HEK293 (cell line): ENCODE results near the gene C18orf32.

Experiments used
- CTCF ChIA-PET: fragments of 350-600 bp; formaldehyde crosslinking; extraction: SDS; loops from one replicate; lab custom pipeline; 2021; ENCODE audit warnings: antibody characterized with exemption; lab: Yijun Ruan, JAX
- POLR2A ChIA-PET: fragments of 300-600 bp; formaldehyde crosslinking; extraction: SDS; loops from one replicate; lab custom pipeline; 2020; ENCODE audit warnings: antibody characterized with exemption, inconsistent platforms; lab: Yijun Ruan, JAX
- H3K27ac ChIP-seq: fragments of 200-500 bp; sonication (Bioruptor generic); 2 replicates; pipeline ENCODE4 v1.5.1; 2014; ENCODE audit warnings: low read depth, low read length, control low read depth, inconsistent platforms; ENCODE audit errors: extremely low read depth
- H3K36me3 ChIP-seq, 2 experiments: fragments of 200-500 bp in 1 of 2; sonication (Bioruptor generic) in 1 of 2; 1 replicate in 1 of 2; 2 replicates in 1 of 2; pipeline ENCODE4 v1.5.1; 2014 to 2017; ENCODE audit warnings: inconsistent platforms in 2 of 2, low read length in 2 of 2; ENCODE audit not compliant: control insufficient read depth in 2 of 2, insufficient read depth in 1 of 2
- H3K4me1 ChIP-seq: fragments of 200-500 bp; sonication (Bioruptor generic); 2 replicates; pipeline ENCODE4 v1.5.1; 2014; ENCODE audit warnings: mild to moderate bottlenecking, low read length, inconsistent platforms; ENCODE audit not compliant: control insufficient read depth, insufficient read depth
- H3K4me3 ChIP-seq: 2 replicates; pipeline ENCODE4 v1.5.1; 2011; ENCODE audit warnings: low read depth, mild to moderate bottlenecking, control low read depth, low read length, moderate library complexity
- H3K9me3 ChIP-seq: fragments of 200-500 bp; sonication (Bioruptor generic); 2 replicates; pipeline ENCODE4 v1.5.1; 2014; ENCODE audit warnings: low read depth, low read length, inconsistent platforms; ENCODE audit not compliant: control insufficient read depth, insufficient read depth
- BCL11B ChIP-seq: fragments of 450-650 bp; formaldehyde crosslinking; IDR thresholded peaks from 2 replicates; pipeline ENCODE4 v1.5.1; 2016; ENCODE audit warnings: low read depth, missing biosample characterization, missing genetic modification characterization
- HOXD13 ChIP-seq: sonication (generic); formaldehyde crosslinking; IDR thresholded peaks from 2 replicates; pipeline ENCODE4 v1.8.0; 2022; ENCODE audit warnings: missing genetic modification reagents, borderline replicate concordance
- RBAK ChIP-seq: fragments of 450-650 bp; formaldehyde crosslinking; IDR thresholded peaks from 2 replicates; pipeline ENCODE4 v1.5.1; 2016; ENCODE audit warnings: missing biosample characterization, missing genetic modification characterization
- SETDB1 ChIP-seq: IDR thresholded peaks from one replicate; pipeline ENCODE4 v1.6.1; 2017; ENCODE audit warnings: mild to moderate bottlenecking, low read length, moderate library complexity, mixed read lengths; ENCODE audit not compliant: insufficient read length
- SP7 ChIP-seq: fragments of 450-650 bp; formaldehyde crosslinking; IDR thresholded peaks from 2 replicates; pipeline ENCODE4 v1.5.1; 2016; ENCODE audit warnings: missing biosample characterization, missing genetic modification characterization
- ZBTB20 ChIP-seq: fragments of 450-650 bp; formaldehyde crosslinking; IDR thresholded peaks from 2 replicates; pipeline ENCODE4 v1.5.1; 2016; ENCODE audit warnings: missing biosample characterization, missing genetic modification characterization
- ZBTB44 ChIP-seq: fragments of 450-650 bp; IDR thresholded peaks from 2 replicates; pipeline ENCODE4 v1.5.1; 2018; ENCODE audit warnings: missing biosample characterization, mild to moderate bottlenecking, missing genetic modification characterization
- ZFP37 ChIP-seq: fragments of 450-650 bp; formaldehyde crosslinking; IDR thresholded peaks from 2 replicates; pipeline ENCODE4 v1.5.1; 2016; ENCODE audit warnings: missing biosample characterization, missing genetic modification characterization
- ZNF138 ChIP-seq: fragments of 450-650 bp; formaldehyde crosslinking; IDR thresholded peaks from 2 replicates; pipeline ENCODE4 v1.5.1; 2016; ENCODE audit warnings: missing biosample characterization, missing genetic modification characterization, borderline replicate concordance
- ZNF140 ChIP-seq: fragments of 450-650 bp; formaldehyde crosslinking; IDR thresholded peaks from 2 replicates; pipeline ENCODE4 v1.5.1; 2016; ENCODE audit warnings: missing biosample characterization, missing genetic modification characterization
- ZNF19 ChIP-seq: fragments of 450-650 bp; formaldehyde crosslinking; IDR thresholded peaks from 2 replicates; pipeline ENCODE4; 2016; ENCODE audit warnings: missing biosample characterization, missing genetic modification characterization, low read depth
- ZNF202 ChIP-seq: fragments of 450-650 bp; formaldehyde crosslinking; IDR thresholded peaks from 2 replicates; pipeline ENCODE4 v1.5.1; 2016; ENCODE audit warnings: missing biosample characterization, missing genetic modification characterization, borderline replicate concordance
- ZNF214 ChIP-seq: fragments of 450-650 bp; formaldehyde crosslinking; IDR thresholded peaks from 2 replicates; pipeline ENCODE4 v1.5.1; 2017; ENCODE audit warnings: missing biosample characterization, mild to moderate bottlenecking, missing genetic modification characterization, borderline replicate concordance
- ZNF239 ChIP-seq: fragments of 450-650 bp; formaldehyde crosslinking; IDR thresholded peaks from 2 replicates; pipeline ENCODE4 v1.5.1; 2016; ENCODE audit warnings: missing biosample characterization, missing genetic modification characterization
- ZNF266 ChIP-seq: fragments of 450-650 bp; formaldehyde crosslinking; IDR thresholded peaks from 2 replicates; pipeline ENCODE4 v1.5.1; 2016; ENCODE audit warnings: missing biosample characterization, missing genetic modification characterization, low read depth
- ZNF292 ChIP-seq: fragments of 450-650 bp; formaldehyde crosslinking; IDR thresholded peaks from 2 replicates; pipeline ENCODE4 v1.5.1; 2016; ENCODE audit warnings: low read depth, missing biosample characterization, missing genetic modification characterization, borderline replicate concordance
- ZNF391 ChIP-seq: fragments of 450-650 bp; formaldehyde crosslinking; IDR thresholded peaks from 2 replicates; pipeline ENCODE4 v1.5.1; 2016; ENCODE audit warnings: low read depth, missing biosample characterization, missing genetic modification characterization, borderline replicate concordance
- ZNF394 ChIP-seq: fragments of 450-650 bp; formaldehyde crosslinking; IDR thresholded peaks from 2 replicates; pipeline ENCODE4 v1.5.1; 2016; ENCODE audit warnings: missing biosample characterization, missing genetic modification characterization, mild to moderate bottlenecking, moderate library complexity, borderline replicate concordance
- ZNF404 ChIP-seq: fragments of 450-650 bp; formaldehyde crosslinking; IDR thresholded peaks from 2 replicates; pipeline ENCODE4 v1.5.1; 2017; ENCODE audit warnings: missing biosample characterization, missing genetic modification characterization
- ZNF555 ChIP-seq: fragments of 450-650 bp; formaldehyde crosslinking; conservative IDR thresholded peaks from 2 replicates; pipeline ENCODE4 v1.5.1; 2017; ENCODE audit warnings: missing biosample characterization, mild to moderate bottlenecking, missing genetic modification characterization, inconsistent platforms
- ZNF558 ChIP-seq: fragments of 450-650 bp; formaldehyde crosslinking; IDR thresholded peaks from 2 replicates; pipeline ENCODE4 v1.5.1; 2016; ENCODE audit warnings: missing biosample characterization, missing genetic modification characterization
- ZNF560 ChIP-seq: fragments of 450-650 bp; formaldehyde crosslinking; IDR thresholded peaks from 2 replicates; pipeline ENCODE4 v1.5.1; 2017; ENCODE audit warnings: missing biosample characterization, missing genetic modification characterization, borderline replicate concordance
- ZNF623 ChIP-seq: fragments of 450-650 bp; formaldehyde crosslinking; IDR thresholded peaks from 2 replicates; pipeline ENCODE4 v1.5.1; 2016; ENCODE audit warnings: missing biosample characterization, missing genetic modification characterization
- ZNF629 ChIP-seq: fragments of 450-650 bp; formaldehyde crosslinking; IDR thresholded peaks from 2 replicates; pipeline ENCODE4 v1.5.1; 2017; ENCODE audit warnings: missing biosample characterization, missing genetic modification characterization
- ZNF660 ChIP-seq: fragments of 450-650 bp; IDR thresholded peaks from 2 replicates; pipeline ENCODE4 v1.5.1; 2018; ENCODE audit warnings: missing biosample characterization, mild to moderate bottlenecking, missing genetic modification characterization
- ZNF664 ChIP-seq: fragments of 450-650 bp; formaldehyde crosslinking; IDR thresholded peaks from 2 replicates; pipeline ENCODE4 v1.5.1; 2016; ENCODE audit warnings: missing biosample characterization, missing genetic modification characterization
- ZNF791 ChIP-seq: fragments of 450-650 bp; formaldehyde crosslinking; IDR thresholded peaks from 2 replicates; pipeline ENCODE4 v1.5.1; 2016; ENCODE audit warnings: missing biosample characterization, missing genetic modification characterization
- TF ChIP-seq, protein P1 (sequence below): fragments of 450-650 bp; formaldehyde crosslinking; IDR thresholded peaks from 2 replicates; pipeline ENCODE4 v1.5.1; 2016; ENCODE audit warnings: missing biosample characterization, missing genetic modification characterization
- TF ChIP-seq, protein P2 (sequence below): fragments of 450-650 bp; formaldehyde crosslinking; IDR thresholded peaks from 2 replicates; pipeline ENCODE4 v1.5.1; 2016; ENCODE audit warnings: missing biosample characterization, missing genetic modification characterization, borderline replicate concordance
- TF ChIP-seq, protein P3 (sequence below): fragments of 450-650 bp; formaldehyde crosslinking; IDR thresholded peaks from 2 replicates; pipeline ENCODE4 v1.5.1; 2016; ENCODE audit warnings: missing biosample characterization, missing genetic modification characterization

C18orf32 gene

DNA sequence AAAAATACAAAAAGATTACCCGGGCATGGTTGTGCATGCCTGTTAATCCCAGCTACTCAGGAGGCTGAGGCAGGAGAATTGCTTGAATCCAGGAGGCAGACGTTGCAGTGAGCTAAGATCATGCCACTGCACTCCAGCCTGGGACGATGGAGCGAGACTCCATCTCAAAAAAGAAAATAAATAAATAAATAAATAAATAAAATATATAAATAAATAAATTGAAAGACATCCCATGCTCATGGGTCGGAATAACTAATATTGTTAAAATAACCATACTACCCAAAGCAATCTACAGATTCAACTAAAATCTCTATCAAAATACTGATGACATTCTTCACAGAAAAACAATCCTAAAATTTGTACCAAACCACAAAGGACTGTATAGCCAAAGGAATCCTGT, 19.4 kb upstream of the C18orf32 start (continued):
- TF ChIP-seq ZNF292 (tag by site-specific recombination) (0 out of 2 replicates have a peak, but pooled peaks have one; percentile 41), ZNF19 (tag by site-specific recombination) (0 out of 2 replicates have a peak, but pooled peaks have one; percentile 56), ZNF560 (tag by site-specific recombination) (peak; percentile 96), ZNF202 (peak; percentile 96), ZNF140 (tag by site-specific recombination) (peak; percentile 97), ZNF558 (tag by site-specific recombination) (peak; percentile 79), ZNF138 (tag by site-specific recombination) (peak; percentile 45; the same call in 1 of the 2 replicates), ZFP37 (tag by site-specific recombination) (peak; percentile 78), ZNF664 (peak; percentile 88), ZNF404 (tag by site-specific recombination) (peak; percentile 97; the same call in 1 of the 2 replicates), ZNF791 (tag by site-specific recombination) (peak; percentile 79), ZNF623 (peak; percentile 82), ZNF555 (peak; percentile 96), ZNF214 (tag by site-specific recombination) (peak; percentile 42; the same call in 1 of the 2 replicates), ZNF394 (tag by site-specific recombination) (peak; percentile 97), ZNF629 (peak; percentile 66; the same call in 1 of the 2 replicates)
- TF ChIP-seq, protein P1, sequence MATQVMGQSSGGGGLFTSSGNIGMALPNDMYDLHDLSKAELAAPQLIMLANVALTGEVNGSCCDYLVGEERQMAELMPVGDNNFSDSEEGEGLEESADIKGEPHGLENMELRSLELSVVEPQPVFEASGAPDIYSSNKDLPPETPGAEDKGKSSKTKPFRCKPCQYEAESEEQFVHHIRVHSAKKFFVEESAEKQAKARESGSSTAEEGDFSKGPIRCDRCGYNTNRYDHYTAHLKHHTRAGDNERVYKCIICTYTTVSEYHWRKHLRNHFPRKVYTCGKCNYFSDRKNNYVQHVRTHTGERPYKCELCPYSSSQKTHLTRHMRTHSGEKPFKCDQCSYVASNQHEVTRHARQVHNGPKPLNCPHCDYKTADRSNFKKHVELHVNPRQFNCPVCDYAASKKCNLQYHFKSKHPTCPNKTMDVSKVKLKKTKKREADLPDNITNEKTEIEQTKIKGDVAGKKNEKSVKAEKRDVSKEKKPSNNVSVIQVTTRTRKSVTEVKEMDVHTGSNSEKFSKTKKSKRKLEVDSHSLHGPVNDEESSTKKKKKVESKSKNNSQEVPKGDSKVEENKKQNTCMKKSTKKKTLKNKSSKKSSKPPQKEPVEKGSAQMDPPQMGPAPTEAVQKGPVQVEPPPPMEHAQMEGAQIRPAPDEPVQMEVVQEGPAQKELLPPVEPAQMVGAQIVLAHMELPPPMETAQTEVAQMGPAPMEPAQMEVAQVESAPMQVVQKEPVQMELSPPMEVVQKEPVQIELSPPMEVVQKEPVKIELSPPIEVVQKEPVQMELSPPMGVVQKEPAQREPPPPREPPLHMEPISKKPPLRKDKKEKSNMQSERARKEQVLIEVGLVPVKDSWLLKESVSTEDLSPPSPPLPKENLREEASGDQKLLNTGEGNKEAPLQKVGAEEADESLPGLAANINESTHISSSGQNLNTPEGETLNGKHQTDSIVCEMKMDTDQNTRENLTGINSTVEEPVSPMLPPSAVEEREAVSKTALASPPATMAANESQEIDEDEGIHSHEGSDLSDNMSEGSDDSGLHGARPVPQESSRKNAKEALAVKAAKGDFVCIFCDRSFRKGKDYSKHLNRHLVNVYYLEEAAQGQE (tag by site-specific recombination), result peak; percentile 82
- TF ChIP-seq, protein P2, sequence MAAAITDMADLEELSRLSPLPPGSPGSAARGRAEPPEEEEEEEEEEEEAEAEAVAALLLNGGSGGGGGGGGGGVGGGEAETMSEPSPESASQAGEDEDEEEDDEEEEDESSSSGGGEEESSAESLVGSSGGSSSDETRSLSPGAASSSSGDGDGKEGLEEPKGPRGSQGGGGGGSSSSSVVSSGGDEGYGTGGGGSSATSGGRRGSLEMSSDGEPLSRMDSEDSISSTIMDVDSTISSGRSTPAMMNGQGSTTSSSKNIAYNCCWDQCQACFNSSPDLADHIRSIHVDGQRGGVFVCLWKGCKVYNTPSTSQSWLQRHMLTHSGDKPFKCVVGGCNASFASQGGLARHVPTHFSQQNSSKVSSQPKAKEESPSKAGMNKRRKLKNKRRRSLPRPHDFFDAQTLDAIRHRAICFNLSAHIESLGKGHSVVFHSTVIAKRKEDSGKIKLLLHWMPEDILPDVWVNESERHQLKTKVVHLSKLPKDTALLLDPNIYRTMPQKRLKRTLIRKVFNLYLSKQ (tag by site-specific recombination), result peak; percentile 80; the same call in 1 of the 2 replicates
- TF ChIP-seq, protein P3, sequence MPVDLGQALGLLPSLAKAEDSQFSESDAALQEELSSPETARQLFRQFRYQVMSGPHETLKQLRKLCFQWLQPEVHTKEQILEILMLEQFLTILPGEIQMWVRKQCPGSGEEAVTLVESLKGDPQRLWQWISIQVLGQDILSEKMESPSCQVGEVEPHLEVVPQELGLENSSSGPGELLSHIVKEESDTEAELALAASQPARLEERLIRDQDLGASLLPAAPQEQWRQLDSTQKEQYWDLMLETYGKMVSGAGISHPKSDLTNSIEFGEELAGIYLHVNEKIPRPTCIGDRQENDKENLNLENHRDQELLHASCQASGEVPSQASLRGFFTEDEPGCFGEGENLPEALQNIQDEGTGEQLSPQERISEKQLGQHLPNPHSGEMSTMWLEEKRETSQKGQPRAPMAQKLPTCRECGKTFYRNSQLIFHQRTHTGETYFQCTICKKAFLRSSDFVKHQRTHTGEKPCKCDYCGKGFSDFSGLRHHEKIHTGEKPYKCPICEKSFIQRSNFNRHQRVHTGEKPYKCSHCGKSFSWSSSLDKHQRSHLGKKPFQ (tag by site-specific recombination), result peak; percentile 36; the same call in 1 of the 2 replicates

GRCh38 chr18:49503931-49504330, 16.9 kb upstream of the C18orf32 start:
- Histone ChIP-seq H3K9me3 (no peaks in the 10 kb centered on the region), H3K36me3 (no peaks in the 10 kb centered on the region), H3K27ac (no peak overlapping the region), H3K4me3 (no peak overlapping the region), H3K4me1 (no peaks in the 10 kb centered on the region)
- CTCF ChIA-PET, result interaction anchor here (0.6 to 1.9 kb wide), 3 partner anchors 55 to 355 kb away, joined by 3 to 7 read pairs (median 6); no protein-coding TSS in a partner anchor
- POLR2A ChIA-PET, result interaction anchor here (0.5 kb wide), 1 partner anchor 17 kb away, joined by 3 read pairs; no protein-coding TSS in a partner anchor
- TF ChIP-seq HOXD13 (CRISPR knock-in tag), result no peak
- TF ChIP-seq ZNF391 (tag by site-specific recombination), result no peak
- TF ChIP-seq ZBTB44 (tag by site-specific recombination), result no peak
- no peak for TF ChIP-seq SETDB1
- TF ChIP-seq ZNF664, result no peak
- TF ChIP-seq ZNF791 (tag by site-specific recombination), result no peak
- TF ChIP-seq ZNF660 (tag by site-specific recombination), result no peak
- no peak for TF ChIP-seq ZNF239 (tag by site-specific recombination)
- TF ChIP-seq RBAK (tag by site-specific recombination), result no peak
- no peak for TF ChIP-seq BCL11B (tag by site-specific recombination)
- no peak for TF ChIP-seq ZBTB20 (tag by site-specific recombination)
- no peak for TF ChIP-seq SP7 (tag by site-specific recombination)
- TF ChIP-seq ZNF266 (tag by site-specific recombination), result no peak
